Measurements from ENCODE around the gene RPL35A. TPM values are rescaled to one million over a fixed set of nuclear protein-coding genes. Genes with fewer than 3 reads are reported as not detected.
A peak's percentile ranks its signal among the peaks of the same experiment; 100 is the strongest.
"Not testable (repeated sequence)": the region's sequence is repeated elsewhere in the genome, so short reads cannot be mapped to it uniquely, and the experiment has no call there.

Gene RPL35A
- total and polyA plus RNA-seq, 11 donors, result 374 to 1,760 (median 733) TPM

DNA sequence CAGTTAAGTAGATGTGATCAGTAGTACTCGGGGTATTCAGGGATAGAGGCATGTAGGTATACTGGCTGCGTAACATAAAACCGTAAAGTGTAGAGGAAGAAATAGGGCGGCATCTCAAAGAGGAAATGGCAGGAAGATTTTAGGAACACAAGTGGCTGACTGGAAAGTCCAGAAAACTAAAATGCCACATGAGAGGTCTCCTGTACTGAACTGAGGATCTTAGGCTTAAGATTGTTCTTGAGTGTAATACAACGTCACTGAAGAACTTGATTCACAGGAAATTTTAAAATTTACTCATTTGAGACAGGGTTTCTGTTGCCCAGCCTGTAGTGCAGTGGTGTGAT is 7.8 kb downstream of the RPL35A start:
- H3K4me1 ChIP-seq, result peaks cover 0 to 71% (median 32%) of the 10 kb centered on the region in 12 donors
- H3K36me3 ChIP-seq, result peaks cover 0 to 53% (median 43%) of the 10 kb centered on the region in 9 donors
- H3K27ac ChIP-seq, result peak overlapping the region in 1 of 12 donors; percentile 77
- WGBS, 4 donors, result 88 to 93% (median 92%) methylated on average over 5 of the region's 5 CpGs
- no peak for DNase-seq
- intact Hi-C loops (cut with DNase I), result no loop called here
- no peak for TF ChIP-seq POLR2A (IDR thresholded peaks at IDR 0.05)
- TF ChIP-seq, protein P1, sequence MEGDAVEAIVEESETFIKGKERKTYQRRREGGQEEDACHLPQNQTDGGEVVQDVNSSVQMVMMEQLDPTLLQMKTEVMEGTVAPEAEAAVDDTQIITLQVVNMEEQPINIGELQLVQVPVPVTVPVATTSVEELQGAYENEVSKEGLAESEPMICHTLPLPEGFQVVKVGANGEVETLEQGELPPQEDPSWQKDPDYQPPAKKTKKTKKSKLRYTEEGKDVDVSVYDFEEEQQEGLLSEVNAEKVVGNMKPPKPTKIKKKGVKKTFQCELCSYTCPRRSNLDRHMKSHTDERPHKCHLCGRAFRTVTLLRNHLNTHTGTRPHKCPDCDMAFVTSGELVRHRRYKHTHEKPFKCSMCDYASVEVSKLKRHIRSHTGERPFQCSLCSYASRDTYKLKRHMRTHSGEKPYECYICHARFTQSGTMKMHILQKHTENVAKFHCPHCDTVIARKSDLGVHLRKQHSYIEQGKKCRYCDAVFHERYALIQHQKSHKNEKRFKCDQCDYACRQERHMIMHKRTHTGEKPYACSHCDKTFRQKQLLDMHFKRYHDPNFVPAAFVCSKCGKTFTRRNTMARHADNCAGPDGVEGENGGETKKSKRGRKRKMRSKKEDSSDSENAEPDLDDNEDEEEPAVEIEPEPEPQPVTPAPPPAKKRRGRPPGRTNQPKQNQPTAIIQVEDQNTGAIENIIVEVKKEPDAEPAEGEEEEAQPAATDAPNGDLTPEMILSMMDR (IDR thresholded peaks at IDR 0.05), result no peak
- H3K9me3 ChIP-seq, result no peaks in the 10 kb centered on the region
- H3K4me3 ChIP-seq, result peak overlapping the region in 1 of 12 donors; percentile 6
- no peaks in the 10 kb centered on the region for H3K27me3 ChIP-seq
- no peak for ATAC-seq

DNA sequence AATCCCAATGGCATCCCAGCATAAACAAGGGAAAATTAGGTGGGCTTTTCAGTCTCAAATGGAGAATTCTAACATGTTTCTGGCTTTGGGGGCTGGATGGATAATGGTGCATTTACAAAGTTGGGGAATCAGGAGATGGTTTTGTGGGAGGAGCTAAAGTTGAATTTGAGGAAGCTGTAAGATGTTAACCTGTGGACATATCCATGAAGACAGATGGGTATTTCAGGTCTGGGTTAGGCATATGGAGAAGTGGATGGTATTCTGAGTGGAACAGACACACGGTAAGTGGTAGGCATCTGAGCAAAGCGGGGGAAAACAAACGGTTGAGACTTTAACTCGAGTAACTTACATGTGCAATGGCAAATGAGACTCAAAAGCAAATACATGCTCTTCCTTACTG is 8.4 kb downstream of the RPL35A start:
- H3K4me3 ChIP-seq, result peak overlapping the region in 1 of 12 donors; percentile 6
- 92 to 95% (median 95%) methylated on average over 4 of the region's 4 CpGs for WGBS, 4 donors
- H3K27me3 ChIP-seq, result no peaks in the 10 kb centered on the region
- peak overlapping the region in 2 of 12 donors; percentile 77 to 81 for H3K27ac ChIP-seq
- TF ChIP-seq POLR2A (IDR thresholded peaks at IDR 0.05), result no peak
- H3K36me3 ChIP-seq, result peaks cover 0 to 47% (median 37%) of the 10 kb centered on the region in 9 donors
- peaks cover 0 to 65% (median 26%) of the 10 kb centered on the region in 12 donors for H3K4me1 ChIP-seq
- intact Hi-C loops (cut with DNase I), result no loop called here
- DNase-seq (no peak), ATAC-seq (no peak)
- H3K9me3 ChIP-seq, result no peaks in the 10 kb centered on the region

DNA sequence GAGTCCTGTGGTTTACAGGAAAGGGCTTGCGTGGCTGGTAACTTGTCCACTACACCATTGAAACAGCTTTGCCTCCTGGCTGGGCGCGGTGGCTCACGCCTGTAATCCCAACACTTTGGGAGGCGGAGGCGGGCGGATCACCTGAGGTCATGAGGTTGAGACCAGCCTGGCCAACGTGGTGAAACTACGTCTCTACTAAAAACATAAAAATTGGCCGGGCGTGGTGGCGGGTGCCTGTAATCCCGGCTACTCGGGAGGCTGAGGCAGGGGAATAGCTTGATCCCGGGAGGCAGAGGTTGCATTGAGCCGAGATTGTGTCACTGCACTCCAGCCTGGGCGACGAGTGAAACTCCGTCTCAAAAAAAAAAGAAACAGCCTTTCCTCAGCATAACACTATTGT is 8.9 kb downstream of the RPL35A start:
- DNase-seq, ATAC-seq: not testable (repeated sequence)
- WGBS, 4 donors, result 93 to 96% (median 94%) methylated on average over 19 of the region's 19 CpGs

DNA sequence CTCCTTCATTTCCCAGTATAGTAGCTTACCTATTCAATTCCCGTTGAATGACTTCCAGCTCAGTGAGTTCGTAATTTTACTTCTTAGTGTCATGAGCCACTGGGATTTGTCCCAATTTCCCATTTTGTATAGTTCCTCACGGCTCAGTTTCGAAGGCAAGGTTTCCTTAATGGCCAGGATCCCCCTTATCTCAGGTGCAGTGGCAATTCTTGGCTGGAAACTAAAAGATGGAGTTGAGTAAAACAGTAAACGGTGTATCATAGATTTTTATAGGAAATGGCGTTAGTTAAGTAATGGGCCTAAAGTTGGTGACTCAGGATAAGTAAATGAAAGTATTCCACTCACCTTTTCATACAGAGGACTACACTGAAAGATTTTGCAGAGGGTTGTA is 9.5 kb downstream of the RPL35A start:
- peaks cover 0 to 35% (median 25%) of the 10 kb centered on the region in 9 donors for H3K36me3 ChIP-seq
- H3K9me3 ChIP-seq, result no peaks in the 10 kb centered on the region
- WGBS, 4 donors, result 52 to 62% (median 57%) methylated on average over 6 of the region's 6 CpGs
- H3K4me1 ChIP-seq, result peaks cover 0 to 54% (median 18%) of the 10 kb centered on the region in 12 donors
- TF ChIP-seq, protein P1 (IDR thresholded peaks at IDR 0.05), result no peak
- no peak for TF ChIP-seq POLR2A (IDR thresholded peaks at IDR 0.05)
- H3K27ac ChIP-seq, result peak overlapping the region in 11 of 12 donors; percentile 47 to 84 (median 79)
- peak overlapping the region in 11 of 12 donors; percentile 64 to 87 (median 78) for H3K4me3 ChIP-seq
- intact Hi-C loops (cut with DNase I), result loop anchor here in 1 of 10 donors (1.0 kb wide), 1 partner anchor 9 kb away; the partner anchor contains the start of gene RPL35A
- no peaks in the 10 kb centered on the region for H3K27me3 ChIP-seq
- DNase-seq, result no peak
- no peak for ATAC-seq

More for the DNA sequence above, 8.9 kb downstream of the RPL35A start:
- not testable (repeated sequence) for H3K27me3 ChIP-seq, H3K9me3 ChIP-seq
- peak overlapping the region in 6 of 12 donors; percentile 77 to 84 (median 80) for H3K27ac ChIP-seq
- peaks cover 0 to 42% (median 32%) of the 10 kb centered on the region in 9 donors for H3K36me3 ChIP-seq
- peak overlapping the region in 3 of 12 donors; percentile 64 to 87 (median 77) for H3K4me3 ChIP-seq
- intact Hi-C loops (cut with DNase I), result loop anchor here in 1 of 10 donors (1.0 kb wide), 1 partner anchor 9 kb away; the partner anchor contains the start of gene RPL35A
- peaks cover 0 to 60% (median 22%) of the 10 kb centered on the region in 12 donors for H3K4me1 ChIP-seq

DNA sequence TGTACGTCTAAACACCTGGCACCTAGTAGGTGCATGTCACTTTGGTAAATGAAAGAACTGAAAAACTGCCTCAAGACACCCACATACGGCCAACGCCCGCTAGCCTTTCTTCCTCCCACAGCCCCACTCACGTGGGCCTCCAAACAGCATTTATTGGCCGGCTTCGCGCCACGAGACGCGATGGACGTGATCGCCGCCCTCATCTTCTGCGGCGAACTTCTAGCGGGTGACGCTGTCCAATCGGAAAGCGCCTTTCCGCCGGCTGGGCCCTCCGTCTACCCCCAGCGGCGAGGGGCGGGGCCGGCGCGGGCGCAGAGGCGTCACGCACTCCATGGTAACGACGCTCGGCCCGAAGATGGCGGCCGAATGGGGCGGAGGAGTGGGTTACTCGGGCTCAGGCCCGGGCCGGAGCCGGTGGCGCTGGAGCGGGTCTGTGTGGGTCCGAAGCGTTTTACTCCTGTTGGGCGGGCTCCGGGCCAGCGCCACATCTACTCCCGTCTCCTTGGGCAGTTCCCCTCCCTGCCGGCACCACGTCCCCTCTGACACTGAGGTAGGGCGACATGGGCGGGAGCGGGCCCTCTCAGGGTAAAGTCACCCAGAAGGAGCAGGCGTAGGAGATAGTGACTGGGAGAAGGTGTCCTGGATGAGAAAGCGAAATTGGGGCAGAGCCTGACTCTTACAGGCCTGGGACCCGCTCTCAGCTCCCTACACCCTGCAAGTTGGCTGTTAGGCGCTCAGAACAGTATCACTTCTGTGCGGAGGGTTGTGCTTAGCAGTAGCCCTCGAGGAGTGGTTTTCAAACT is 10.1 kb downstream of the RPL35A start, which contains the start of gene LMLN:
TSS of gene LMLN (plus strand) at position 327 of the 803 bp plus-strand sequence. CDS start at position 356, 29 bp downstream.
- Histone ChIP-seq H3K4me3 (peak within 1 kb of the TSS; percentile 64 to 87 (median 80)), H3K4me1 (peaks cover 0 to 48% (median 18%) of the 10 kb centered on the region in 12 donors), H3K27me3 (no peaks in the 10 kb centered on the region), H3K27ac (peak within 1 kb of the TSS; percentile 1 to 84 (median 79)), H3K9me3 (no peaks in the 10 kb centered on the region), H3K36me3 (peaks cover 0 to 29% (median 19%) of the 10 kb centered on the region in 9 donors)
- peak; percentile 96 to 97 (median 97) for DNase-seq
- ATAC-seq, result peak; percentile 97 to 99 (median 98)
- intact Hi-C loops (cut with DNase I), result loop anchor here in 1 of 10 donors (1.0 kb wide), 1 partner anchor 10 kb away; the partner anchor contains the start of gene RPL35A
- WGBS, 4 donors, result 0 to 1% (median 0%) methylated on average over 21 to 62 of the region's 62 CpGs
- TF ChIP-seq POLR2A (IDR thresholded peaks at IDR 0.05), result peak in 1 of 2 donors; percentile 62
- TF ChIP-seq, protein P1 (IDR thresholded peaks at IDR 0.05), result no peak

Data from heart left ventricle (tissue), 16 donors.